ENCODE results near the gene ELMO1.

ELMO1 gene

GRCh38 chr7:37006764-37007163, 441.9 kb downstream of the ELMO1 start:
- Mint-ChIP-seq H3K36me3 (peaks cover 86% of the 10 kb centered on the region), H3K27me3 (no peaks in the 10 kb centered on the region), H3K4me3 (no peak overlapping the region), H3K27ac (no peak overlapping the region), H3K9me3 (no peaks in the 10 kb centered on the region), H3K4me1 (no peaks in the 10 kb centered on the region)
- ATAC-seq = no peak

- H3K9me3 Mint-ChIP-seq = no peaks in the 10 kb centered on the region
- H3K27ac Mint-ChIP-seq = no peak overlapping the region
- no peak for ATAC-seq
- no peaks in the 10 kb centered on the region for H3K4me1 Mint-ChIP-seq
- no peak overlapping the region for H3K4me3 Mint-ChIP-seq
- H3K27me3 Mint-ChIP-seq = no peaks in the 10 kb centered on the region
- H3K36me3 Mint-ChIP-seq = peaks cover 35% of the 10 kb centered on the region
These were observed 448.2 kb downstream of the ELMO1 start for GRCh38 chr7:37000511-37000910.

GRCh38 chr7:36999626-37000485, 448.8 kb downstream of the ELMO1 start:
- Mint-ChIP-seq H3K36me3 (peaks cover 35% of the 10 kb centered on the region), H3K27me3 (no peaks in the 10 kb centered on the region), H3K27ac (no peak overlapping the region), H3K4me1 (no peaks in the 10 kb centered on the region), H3K9me3 (no peaks in the 10 kb centered on the region), H3K4me3 (no peak overlapping the region)
- no peak for ATAC-seq

- no peak for ATAC-seq
- no peaks in the 10 kb centered on the region for H3K27me3 Mint-ChIP-seq
These were observed 452.9 kb downstream of the ELMO1 start for GRCh38 chr7:36995776-36996175.

GRCh38 chr7:36994456-36995112, 454.1 kb downstream of the ELMO1 start:
- Mint-ChIP-seq H3K27ac (no peak overlapping the region), H3K27me3 (no peaks in the 10 kb centered on the region), H3K4me1 (peaks cover 13% of the 10 kb centered on the region), H3K36me3 (peaks cover 13% of the 10 kb centered on the region), H3K4me3 (no peak overlapping the region), H3K9me3 (no peaks in the 10 kb centered on the region)
- ATAC-seq = no peak

More at GRCh38 chr7:36995776-36996175, 452.9 kb downstream of the ELMO1 start:
- Mint-ChIP-seq H3K36me3 (peaks cover 13% of the 10 kb centered on the region), H3K4me3 (no peak overlapping the region), H3K9me3 (no peaks in the 10 kb centered on the region), H3K4me1 (peaks cover 7% of the 10 kb centered on the region), H3K27ac (no peak overlapping the region)

GRCh38 chr7:36986948-36987724, 461.5 kb downstream of the ELMO1 start:
- no peak overlapping the region for H3K27ac Mint-ChIP-seq
- peaks cover 62% of the 10 kb centered on the region for H3K4me1 Mint-ChIP-seq
- peaks cover 6% of the 10 kb centered on the region for H3K36me3 Mint-ChIP-seq
- no peak for ATAC-seq
- H3K27me3 Mint-ChIP-seq = no peaks in the 10 kb centered on the region
- H3K4me3 Mint-ChIP-seq = no peak overlapping the region
- H3K9me3 Mint-ChIP-seq = no peaks in the 10 kb centered on the region

- Mint-ChIP-seq H3K4me1 (peaks cover 62% of the 10 kb centered on the region), H3K36me3 (peaks cover 9% of the 10 kb centered on the region), H3K9me3 (no peaks in the 10 kb centered on the region), H3K4me3 (no peak overlapping the region), H3K27ac (no peak overlapping the region), H3K27me3 (no peaks in the 10 kb centered on the region)
- no peak for ATAC-seq
These were observed 462.1 kb downstream of the ELMO1 start for GRCh38 chr7:36986511-36986933.

GRCh38 chr7:36985866-36986400, 462.7 kb downstream of the ELMO1 start:
- Mint-ChIP-seq H3K4me3 (no peak overlapping the region), H3K4me1 (peaks cover 62% of the 10 kb centered on the region), H3K27me3 (no peaks in the 10 kb centered on the region), H3K27ac (no peak overlapping the region), H3K9me3 (no peaks in the 10 kb centered on the region), H3K36me3 (peaks cover 14% of the 10 kb centered on the region)
- ATAC-seq = no peak

GRCh38 chr7:36985316-36985715, 463.3 kb downstream of the ELMO1 start:
- Mint-ChIP-seq H3K27ac (no peak overlapping the region), H3K4me1 (peaks cover 62% of the 10 kb centered on the region), H3K27me3 (no peaks in the 10 kb centered on the region), H3K4me3 (no peak overlapping the region), H3K36me3 (peaks cover 14% of the 10 kb centered on the region), H3K9me3 (no peaks in the 10 kb centered on the region)
- ATAC-seq = no peak

GRCh38 chr7:36984710-36985312, 463.9 kb downstream of the ELMO1 start:
- H3K27ac Mint-ChIP-seq = no peak overlapping the region
- H3K27me3 Mint-ChIP-seq = no peaks in the 10 kb centered on the region
- H3K4me1 Mint-ChIP-seq = peaks cover 58% of the 10 kb centered on the region
- ATAC-seq = no peak
- no peak overlapping the region for H3K4me3 Mint-ChIP-seq
- no peaks in the 10 kb centered on the region for H3K9me3 Mint-ChIP-seq
- H3K36me3 Mint-ChIP-seq = peaks cover 14% of the 10 kb centered on the region

- peaks cover 14% of the 10 kb centered on the region for H3K36me3 Mint-ChIP-seq
- no peak overlapping the region for H3K27ac Mint-ChIP-seq
These were observed 464.6 kb downstream of the ELMO1 start for GRCh38 chr7:36984041-36984521.

GRCh38 chr7:36982766-36983165, 465.9 kb downstream of the ELMO1 start:
- Mint-ChIP-seq H3K9me3 (no peaks in the 10 kb centered on the region), H3K4me1 (peaks cover 43% of the 10 kb centered on the region), H3K4me3 (no peak overlapping the region), H3K36me3 (peaks cover 15% of the 10 kb centered on the region), H3K27me3 (no peaks in the 10 kb centered on the region), H3K27ac (no peak overlapping the region)
- no peak for ATAC-seq

More at GRCh38 chr7:36984041-36984521, 464.6 kb downstream of the ELMO1 start:
- Mint-ChIP-seq H3K9me3 (no peaks in the 10 kb centered on the region), H3K4me3 (no peak overlapping the region), H3K27me3 (no peaks in the 10 kb centered on the region), H3K4me1 (peaks cover 52% of the 10 kb centered on the region)
- no peak for ATAC-seq

GRCh38 chr7:36979810-36980248, 468.8 kb downstream of the ELMO1 start:
- no peak overlapping the region for H3K27ac Mint-ChIP-seq

GRCh38 chr7:36978461-36978860, 470.2 kb downstream of the ELMO1 start:
- peaks cover 8% of the 10 kb centered on the region for H3K4me1 Mint-ChIP-seq
- no peak for ATAC-seq
- no peak overlapping the region for H3K27ac Mint-ChIP-seq
- H3K9me3 Mint-ChIP-seq = no peaks in the 10 kb centered on the region
- H3K27me3 Mint-ChIP-seq = no peaks in the 10 kb centered on the region
- H3K36me3 Mint-ChIP-seq = peaks cover 48% of the 10 kb centered on the region
- H3K4me3 Mint-ChIP-seq = no peak overlapping the region

More at GRCh38 chr7:36979810-36980248, 468.8 kb downstream of the ELMO1 start:
- no peak for ATAC-seq
- H3K36me3 Mint-ChIP-seq = peaks cover 37% of the 10 kb centered on the region
- H3K9me3 Mint-ChIP-seq = no peaks in the 10 kb centered on the region
- peaks cover 17% of the 10 kb centered on the region for H3K4me1 Mint-ChIP-seq
- H3K4me3 Mint-ChIP-seq = no peak overlapping the region
- no peaks in the 10 kb centered on the region for H3K27me3 Mint-ChIP-seq

Measured in stimulated activated memory B cell treated with anti-CD40 and anti-IgM and Interleukin-4, amounts not matched to agents 10 μg/mL and 1 μg/mL and 100 μg/mL, for 72 hours (primary cell).